SK-N-SH (cell line): ENCODE measurements around the gene MACROD1. TPM values are rescaled to one million over a fixed set of nuclear protein-coding genes. Genes with fewer than 3 reads are reported as not detected.
A peak's percentile ranks its signal among the peaks of the same experiment; 100 is the strongest.

Experiments
- CTCF ChIA-PET: fragments of 300-600, 350-600 bp; formaldehyde crosslinking; extraction: SDS; loops from one replicate; lab custom pipeline; 2021; lab: Yijun Ruan, JAX
- POLR2A ChIA-PET: fragments of 350-600 bp; sonication (Branson Sonifier 250); formaldehyde crosslinking; extraction: SDS; loops from one replicate; lab custom pipeline; 2020; ENCODE audit warnings: antibody characterized with exemption, inconsistent platforms; lab: Yijun Ruan, JAX
- DNase-seq: peaks from one replicate; pipeline ENCODE4 v3.0.0; 2012
- H2AFZ ChIP-seq: fragments of 200-600 bp; sonication (generic); 2 replicates; pipeline ENCODE4 v1.8.1; 2016; ENCODE audit warnings: antibody characterized with exemption, mild to moderate bottlenecking, low read depth
- H3F3A ChIP-seq: fragments of 200-600 bp; sonication (generic); replicated peaks from 2 replicates; pipeline ENCODE3; 2016; ENCODE audit warnings: antibody characterized with exemption, mild to moderate bottlenecking; ENCODE audit not compliant: insufficient read depth
- H3K27ac ChIP-seq, 2 experiments: fragments of 200-500 bp in 1 of 2; fragments of 200-600 bp in 1 of 2; sonication (Bioruptor generic) in 1 of 2; sonication (generic), shearing (Covaris generic) in 1 of 2; 2 replicates each; pipeline versions ENCODE4 v1.5.1 to v1.6.1; 2014 to 2016; ENCODE audit warnings: low read depth in 2 of 2, inconsistent platforms in 1 of 2, low read length in 1 of 2, mild to moderate bottlenecking in 1 of 2, mixed read lengths in 1 of 2
- H3K27me3 ChIP-seq: fragments of 200-600 bp; sonication (generic), shearing (Covaris generic); 2 replicates; pipeline ENCODE4 v1.6.1; 2016; ENCODE audit warnings: mixed run types; ENCODE audit not compliant: insufficient read depth
- H3K36me3 ChIP-seq, 2 experiments: fragments of 200-500 bp in 1 of 2; fragments of 200-600 bp in 1 of 2; sonication (Bioruptor generic) in 1 of 2; sonication (generic) in 1 of 2; replicated peaks in 1 of 2; 2 replicates each; pipeline versions ENCODE3 to v1.5.1; 2014 to 2016; ENCODE audit warnings: low read length in 1 of 2, mild to moderate bottlenecking in 1 of 2; ENCODE audit not compliant: insufficient read depth in 2 of 2, control insufficient read depth in 1 of 2
- H3K4me1 ChIP-seq, 2 experiments: fragments of 200-500 bp in 1 of 2; fragments of 200-600 bp in 1 of 2; sonication (Bioruptor generic) in 1 of 2; sonication (generic), shearing (Covaris generic) in 1 of 2; 2 replicates each; pipeline versions ENCODE4 v1.5.1 to v1.6.1; 2014 to 2016; ENCODE audit warnings: low read depth in 1 of 2, low read length in 1 of 2, mixed run types in 1 of 2; ENCODE audit not compliant: insufficient read depth in 2 of 2, control insufficient read depth in 1 of 2
- H3K4me2 ChIP-seq: fragments of 200-600 bp; sonication (generic), shearing (Covaris generic); 2 replicates; pipeline ENCODE4 v1.6.1; 2017; ENCODE audit warnings: mixed run types
- H3K4me3 ChIP-seq, 2 experiments: fragments of 200-500 bp in 1 of 2; fragments of 200-600 bp in 1 of 2; sonication (Bioruptor generic) in 1 of 2; sonication (generic), shearing (Covaris generic) in 1 of 2; 2 replicates each; pipeline versions ENCODE4 v1.5.1 to v1.8.1; 2014 to 2016; ENCODE audit warnings: low read depth in 2 of 2, inconsistent platforms in 1 of 2, low read length in 1 of 2, mild to moderate bottlenecking in 1 of 2, mixed read lengths in 1 of 2, moderate library complexity in 1 of 2
- H3K79me2 ChIP-seq: fragments of 200-600 bp; sonication (generic); 2 replicates; pipeline ENCODE4 v1.8.1; 2017; ENCODE audit warnings: mild to moderate bottlenecking; ENCODE audit not compliant: insufficient read depth
- H3K9ac ChIP-seq: fragments of 200-600 bp; sonication (generic); 2 replicates; pipeline ENCODE4 v1.6.1; 2017; ENCODE audit warnings: mixed run types
- H3K9me2 ChIP-seq: fragments of 200-600 bp; sonication (generic); 2 replicates; pipeline ENCODE4 v1.6.1; 2017; ENCODE audit warnings: mixed run types
- H3K9me3 ChIP-seq: fragments of 200-600 bp; sonication (generic); 2 replicates; pipeline ENCODE4 v1.6.1; 2017; ENCODE audit warnings: mixed run types, mild to moderate bottlenecking, moderate library complexity
- H4K20me1 ChIP-seq: fragments of 200-600 bp; sonication (generic); 2 replicates; pipeline ENCODE4 v1.6.1; 2017; ENCODE audit warnings: mild to moderate bottlenecking, mixed run types; ENCODE audit not compliant: insufficient read depth
- CHD2 ChIP-seq: fragments of 150-350 bp; IDR thresholded peaks from 2 replicates; pipeline ENCODE4 v1.6.1; 2018; ENCODE audit warnings: low read length; ENCODE audit not compliant: partially characterized antibody
- CTCF ChIP-seq: fragments of 200-600 bp; sonication (generic); IDR thresholded peaks from 2 replicates; pipeline ENCODE4 v1.6.1; 2017; ENCODE audit warnings: antibody characterized with exemption, mild to moderate bottlenecking, moderate library complexity
- ELF1 ChIP-seq: IDR thresholded peaks from 2 replicates; pipeline ENCODE4 v1.4.0; 2012
- GATA2 ChIP-seq: sonication (generic); formaldehyde crosslinking; IDR thresholded peaks from 2 replicates; pipeline ENCODE4 v1.5.0; 2020; ENCODE audit warnings: mild to moderate bottlenecking, missing genetic modification reagents
- JUND ChIP-seq: IDR thresholded peaks from 2 replicates; pipeline ENCODE4 v1.4.0; 2012
- NRF1 ChIP-seq: IDR thresholded peaks from 2 replicates; pipeline ENCODE4 v1.6.1; 2012; ENCODE audit warnings: low read depth, mild to moderate bottlenecking, low read length
- PBX3 ChIP-seq: IDR thresholded peaks from 2 replicates; pipeline ENCODE4; 2012
- RCOR1 ChIP-seq: fragments of 150-350 bp; IDR thresholded peaks from 2 replicates; pipeline ENCODE4 v1.6.1; 2017; ENCODE audit warnings: antibody characterized with exemption, low read length
- REST ChIP-seq: IDR thresholded peaks from 2 replicates; pipeline ENCODE4 v1.6.1; 2012; ENCODE audit warnings: mild to moderate bottlenecking, low read depth, low read length, moderate library complexity
- RXRA ChIP-seq: IDR thresholded peaks from 2 replicates; pipeline ENCODE4 v1.4.0; 2012; ENCODE audit warnings: low read depth, mild to moderate bottlenecking, borderline replicate concordance
- SIN3A ChIP-seq: IDR thresholded peaks from 2 replicates; pipeline ENCODE4 v1.6.1; 2012; ENCODE audit warnings: low read depth, mild to moderate bottlenecking, low read length, moderate library complexity, borderline replicate concordance
- TCF12 ChIP-seq: IDR thresholded peaks from 2 replicates; pipeline ENCODE4 v1.4.0; 2012
- YY1 ChIP-seq: IDR thresholded peaks from 2 replicates; pipeline ENCODE4 v1.4.0; 2012; ENCODE audit warnings: low read depth, mild to moderate bottlenecking
- WGBS: methylation state at CpG from one replicate; pipeline ENCODE4 v1.1.6; 2017; ENCODE audit warnings: low lambda C conversion rate; 5-methylcytosine and 5-hydroxymethylcytosine counted together
- polyA plus RNA-seq, 3 experiments: library from polyadenylated mRNA; depleted of rRNA; stranded (reverse); fragments of >200 nt; gene quantifications; 2 replicates each; pipeline ENCODE4 v1.2.3, GENCODE V29; 2012

Gene MACROD1
- polyA plus RNA-seq, 1 of the 3 experiments (the other 2 are of a cell fraction) = 49.1 TPM

- no peaks in the 10 kb centered on the region for H3K9me3 ChIP-seq
- H3K4me3 ChIP-seq = no peak overlapping the region
- 42% methylated on average over 17 of the region's 19 CpGs for WGBS
- peaks cover 26 to 57% of the 10 kb centered on the region in 2 experiments; a peak in 3 of 4 replicates for H3K4me1 ChIP-seq
- H2AFZ ChIP-seq = no peak overlapping the region; the same call in 1 of the 2 replicates
- CTCF ChIA-PET = interaction anchor here (0.7 to 2.1 kb wide), 6 partner anchors 10 to 81 kb away, joined by 3 to 6 read pairs (median 3); no protein-coding TSS in a partner anchor
- no peaks in the 10 kb centered on the region for H3K27me3 ChIP-seq
- H3K9ac ChIP-seq = peak overlapping the region; percentile 56
- H3K79me2 ChIP-seq = no peaks in the 10 kb centered on the region
- no peaks in the 10 kb centered on the region for H3K9me2 ChIP-seq
- H3F3A ChIP-seq = peaks cover 17% of the 10 kb centered on the region
- DNase-seq = no peak
- H3K36me3 ChIP-seq = no peaks in the 10 kb centered on the region
- TF ChIP-seq YY1 (peak; percentile 57; the same call in 1 of the 2 replicates), TCF12 (peak; percentile 52; the same call in 1 of the 2 replicates), JUND (no peak)
- no peaks in the 10 kb centered on the region for H4K20me1 ChIP-seq
- H3K27ac ChIP-seq = peak overlapping the region; percentile 81 to 85
- peak overlapping the region; percentile 43 for H3K4me2 ChIP-seq
- POLR2A ChIA-PET = interaction anchor here (0.6 to 0.7 kb wide), 2 partner anchors 52 to 77 kb away, joined by 3 to 8 read pairs; no protein-coding TSS in a partner anchor
Measured at GRCh38 chr11:64121663-64122410, 44.1 kb downstream of the MACROD1 start.

- Histone ChIP-seq H2AFZ (peak overlapping the region; percentile 65; the same call in 1 of the 2 replicates), H3F3A (peaks cover 17% of the 10 kb centered on the region), H3K9me2 (no peaks in the 10 kb centered on the region), H3K4me1 (peaks cover 26 to 57% of the 10 kb centered on the region in 2 experiments; a peak in 3 of 4 replicates), H3K79me2 (no peaks in the 10 kb centered on the region), H3K9ac (peak overlapping the region; percentile 56), H3K27me3 (no peaks in the 10 kb centered on the region), H3K9me3 (no peaks in the 10 kb centered on the region), H3K4me2 (peak overlapping the region; percentile 43), H3K36me3 (no peaks in the 10 kb centered on the region), H3K27ac (peak overlapping the region; percentile 81 to 85), H3K4me3 (no peak overlapping the region), H4K20me1 (no peaks in the 10 kb centered on the region)
- ChIA-PET POLR2A (interaction anchor here (0.5 to 1.0 kb wide), 2 partner anchors 11 to 18 kb away, joined by 3 to 4 read pairs; no protein-coding TSS in a partner anchor), CTCF (interaction anchor here (1.0 to 2.1 kb wide), 4 partner anchors 11 to 80 kb away, joined by 3 to 6 read pairs (median 3); no protein-coding TSS in a partner anchor)
- TF ChIP-seq SIN3A (no peak), GATA2 (no peak), CTCF (no peak), CHD2 (no peak), ELF1 (no peak), REST (no peak), PBX3 (no peak), RXRA (no peak), NRF1 (no peak), RCOR1 (no peak)
- 40% methylated on average over 1 of the region's 13 CpGs for WGBS
- no peak for DNase-seq
Measured at GRCh38 chr11:64120951-64121569, 44.9 kb downstream of the MACROD1 start.
